C4-2B (cell line): ENCODE results near the gene SLC35B4.
A peak's percentile ranks its signal among the peaks of the same experiment; 100 is the strongest.

Experiments
- H3K27ac ChIP-seq: fragments of 450-650 bp; 2 replicates; pipeline ENCODE4 v1.5.1; 2017
- ZFX ChIP-seq: fragments of 450-650 bp; IDR thresholded peaks from 2 replicates; pipeline ENCODE4 v1.6.1; 2017
- TF ChIP-seq, protein P1 (sequence below): fragments of 450-650 bp; conservative IDR thresholded peaks from 2 replicates; pipeline ENCODE4 v1.5.1; 2017; ENCODE audit warnings: mild to moderate bottlenecking

SLC35B4 gene, protein sequence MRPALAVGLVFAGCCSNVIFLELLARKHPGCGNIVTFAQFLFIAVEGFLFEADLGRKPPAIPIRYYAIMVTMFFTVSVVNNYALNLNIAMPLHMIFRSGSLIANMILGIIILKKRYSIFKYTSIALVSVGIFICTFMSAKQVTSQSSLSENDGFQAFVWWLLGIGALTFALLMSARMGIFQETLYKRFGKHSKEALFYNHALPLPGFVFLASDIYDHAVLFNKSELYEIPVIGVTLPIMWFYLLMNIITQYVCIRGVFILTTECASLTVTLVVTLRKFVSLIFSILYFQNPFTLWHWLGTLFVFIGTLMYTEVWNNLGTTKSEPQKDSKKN

DNA sequence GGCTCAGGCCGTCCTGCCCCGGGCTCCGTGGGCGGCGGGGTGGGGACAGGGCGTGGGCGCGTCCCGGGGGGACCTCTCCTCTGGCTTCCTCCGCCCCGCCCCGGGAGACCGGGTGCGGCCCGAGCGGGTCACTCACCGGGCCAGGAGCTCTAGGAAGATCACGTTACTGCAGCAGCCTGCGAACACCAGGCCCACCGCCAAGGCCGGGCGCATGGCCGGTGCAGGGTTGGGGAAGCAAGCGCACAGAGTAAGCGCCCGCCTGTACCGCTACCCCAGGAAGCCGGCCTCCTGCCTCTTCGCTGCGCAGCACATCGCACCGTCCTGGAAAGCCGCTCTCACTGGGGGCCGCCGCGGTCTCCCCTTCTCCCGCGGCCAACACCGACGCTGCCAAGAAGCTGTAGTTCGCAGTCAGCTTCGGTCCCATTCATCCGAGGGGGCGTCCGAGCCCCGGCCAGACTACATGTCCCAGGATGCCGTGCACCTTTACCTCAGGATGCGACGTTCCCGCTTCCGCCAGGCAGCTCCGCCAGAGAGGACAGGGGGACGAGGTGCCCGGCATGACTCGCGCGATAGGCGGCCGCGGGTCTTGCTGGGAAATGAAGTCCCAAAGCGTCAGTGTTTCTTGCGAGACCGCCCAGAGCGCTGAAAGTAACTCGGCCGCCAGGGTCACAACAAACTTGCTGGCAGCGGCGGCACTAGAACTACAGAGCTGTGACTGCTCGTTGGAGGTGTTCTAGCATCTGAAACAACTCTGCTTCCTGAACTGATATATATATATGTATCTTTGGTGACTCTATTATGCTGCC, at the start of gene SLC35B4:
TSS of gene SLC35B4 (minus strand) at position 392 of the 806 bp plus-strand sequence. CDS start at position 213, 179 bp downstream.
- peak; percentile 96 for TF ChIP-seq ZFX
- TF ChIP-seq, protein P1, sequence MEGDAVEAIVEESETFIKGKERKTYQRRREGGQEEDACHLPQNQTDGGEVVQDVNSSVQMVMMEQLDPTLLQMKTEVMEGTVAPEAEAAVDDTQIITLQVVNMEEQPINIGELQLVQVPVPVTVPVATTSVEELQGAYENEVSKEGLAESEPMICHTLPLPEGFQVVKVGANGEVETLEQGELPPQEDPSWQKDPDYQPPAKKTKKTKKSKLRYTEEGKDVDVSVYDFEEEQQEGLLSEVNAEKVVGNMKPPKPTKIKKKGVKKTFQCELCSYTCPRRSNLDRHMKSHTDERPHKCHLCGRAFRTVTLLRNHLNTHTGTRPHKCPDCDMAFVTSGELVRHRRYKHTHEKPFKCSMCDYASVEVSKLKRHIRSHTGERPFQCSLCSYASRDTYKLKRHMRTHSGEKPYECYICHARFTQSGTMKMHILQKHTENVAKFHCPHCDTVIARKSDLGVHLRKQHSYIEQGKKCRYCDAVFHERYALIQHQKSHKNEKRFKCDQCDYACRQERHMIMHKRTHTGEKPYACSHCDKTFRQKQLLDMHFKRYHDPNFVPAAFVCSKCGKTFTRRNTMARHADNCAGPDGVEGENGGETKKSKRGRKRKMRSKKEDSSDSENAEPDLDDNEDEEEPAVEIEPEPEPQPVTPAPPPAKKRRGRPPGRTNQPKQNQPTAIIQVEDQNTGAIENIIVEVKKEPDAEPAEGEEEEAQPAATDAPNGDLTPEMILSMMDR: no peak; the same call in 1 of the 2 replicates
- peak within 1 kb of the TSS; percentile 82 for H3K27ac ChIP-seq

DNA sequence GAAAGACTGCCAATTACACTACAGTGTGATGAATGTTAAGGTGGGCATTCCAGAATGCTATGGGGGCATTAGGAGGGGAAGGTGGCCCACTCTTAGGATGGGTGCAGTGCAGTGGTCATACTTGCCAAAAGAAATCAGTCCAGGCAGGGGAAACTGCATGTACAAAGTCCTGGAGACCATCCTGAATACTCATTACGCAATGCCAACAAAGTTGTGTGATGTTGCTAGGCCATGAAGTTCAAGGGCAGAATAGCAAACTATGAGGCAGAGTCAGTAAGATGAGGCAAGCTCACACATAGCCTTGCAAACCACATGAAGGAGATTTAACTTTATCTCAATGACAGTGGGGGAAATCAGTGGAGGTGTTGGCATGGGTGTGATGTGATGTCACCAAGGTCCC, 49.8 kb upstream of the SLC35B4 start:
- no peak overlapping the region for H3K27ac ChIP-seq
- TF ChIP-seq, protein P1: no peak
- no peak for TF ChIP-seq ZFX

DNA sequence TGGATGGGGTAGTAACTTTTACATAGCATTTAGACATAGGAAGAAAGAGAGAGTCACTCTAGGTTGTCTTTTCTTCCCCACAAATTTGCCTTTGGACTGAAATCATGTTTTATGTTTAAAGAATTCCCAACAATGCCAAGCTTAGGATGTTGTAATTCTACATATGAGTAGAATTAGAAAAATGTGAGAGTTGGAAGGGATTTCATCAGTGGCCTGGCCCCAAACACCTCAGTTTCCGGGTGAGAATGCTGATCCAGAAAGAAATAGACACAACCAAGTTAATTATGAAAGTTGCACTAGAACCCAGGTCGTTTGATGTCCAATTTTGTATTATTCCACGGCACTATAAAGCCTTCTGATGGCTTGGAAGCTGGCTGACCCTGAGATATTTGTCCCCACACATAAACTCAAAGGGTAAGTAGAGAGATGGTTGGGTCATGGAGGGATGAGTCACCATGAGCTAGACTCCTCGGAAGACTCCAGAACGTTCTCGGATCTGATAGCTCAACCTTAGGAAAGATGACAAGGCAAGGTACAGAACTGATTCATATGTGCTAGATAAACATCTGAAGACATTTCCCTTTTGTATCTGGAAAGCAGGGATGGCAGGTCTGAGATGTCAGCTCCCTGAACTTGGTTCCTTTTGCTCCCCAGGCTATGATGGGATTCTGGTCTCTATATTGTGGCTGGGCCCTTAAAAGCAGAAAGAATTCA, 48.8 kb upstream of the SLC35B4 start:
- no peak for TF ChIP-seq ZFX
- TF ChIP-seq, protein P1: no peak
- H3K27ac ChIP-seq: no peak overlapping the region

DNA sequence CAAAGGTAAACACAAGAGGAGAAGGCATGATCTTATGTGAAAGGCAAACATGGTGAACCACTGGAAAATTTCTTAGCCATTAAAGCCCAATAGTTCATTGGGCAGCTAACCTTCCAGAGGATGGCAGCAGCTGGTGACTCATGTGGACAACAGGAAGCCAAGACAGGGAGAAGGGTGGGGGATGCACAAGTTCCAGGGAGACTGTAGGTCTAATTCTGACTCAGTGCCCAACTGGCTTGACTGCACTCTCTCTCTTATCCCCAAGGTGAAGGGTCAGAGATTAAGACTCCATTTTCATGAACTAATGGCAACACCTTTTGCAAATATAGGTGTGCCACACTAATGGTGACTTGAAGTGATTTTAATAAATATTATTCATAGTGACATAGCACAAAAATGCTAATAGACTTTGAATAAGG, 47.9 kb upstream of the SLC35B4 start:
- TF ChIP-seq, protein P1: no peak
- no peak for TF ChIP-seq ZFX
- H3K27ac ChIP-seq: no peak overlapping the region

DNA sequence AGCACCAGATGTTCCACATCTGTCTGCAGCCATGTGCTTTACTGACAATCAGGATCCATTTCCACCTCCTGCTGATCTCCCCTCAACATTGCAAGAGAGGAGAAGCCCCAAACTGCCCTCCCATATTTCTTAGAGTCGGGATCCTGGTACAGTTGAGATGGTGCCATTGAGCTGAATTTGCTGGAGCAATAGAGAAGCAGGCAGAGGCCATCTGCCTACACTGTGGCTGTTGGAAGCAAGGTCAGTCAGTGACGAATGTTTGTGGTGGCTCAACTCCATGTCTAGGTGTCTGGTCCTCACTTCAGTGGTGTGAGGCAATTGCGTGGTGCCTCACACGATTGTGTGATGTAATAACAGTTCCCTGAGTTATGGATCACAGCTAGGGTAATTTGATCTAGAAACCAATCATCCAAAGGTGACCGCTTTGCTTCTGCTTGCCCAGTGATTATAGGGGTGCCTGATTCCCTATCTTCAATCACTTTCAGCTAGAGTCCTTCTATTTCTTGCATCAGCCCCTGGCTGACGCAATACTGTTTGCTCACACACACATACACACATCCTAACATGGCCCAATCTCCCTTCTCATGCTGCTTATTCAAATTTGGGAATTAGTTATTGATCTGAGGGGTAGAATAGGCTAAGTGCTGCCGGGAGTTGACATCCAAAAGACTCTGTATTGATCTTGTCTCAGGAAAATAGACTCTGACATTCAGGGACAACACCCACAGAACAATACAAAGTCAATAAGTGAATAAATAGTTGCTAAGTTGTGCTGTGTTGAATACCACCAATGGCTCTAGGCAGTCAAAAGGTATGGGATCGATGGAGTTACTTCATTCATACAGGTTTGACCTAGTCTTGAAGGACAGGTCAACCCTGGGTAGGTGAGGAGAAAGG, 46.1 kb upstream of the SLC35B4 start:
- TF ChIP-seq, protein P1: no peak
- no peak for TF ChIP-seq ZFX
- no peak overlapping the region for H3K27ac ChIP-seq

DNA sequence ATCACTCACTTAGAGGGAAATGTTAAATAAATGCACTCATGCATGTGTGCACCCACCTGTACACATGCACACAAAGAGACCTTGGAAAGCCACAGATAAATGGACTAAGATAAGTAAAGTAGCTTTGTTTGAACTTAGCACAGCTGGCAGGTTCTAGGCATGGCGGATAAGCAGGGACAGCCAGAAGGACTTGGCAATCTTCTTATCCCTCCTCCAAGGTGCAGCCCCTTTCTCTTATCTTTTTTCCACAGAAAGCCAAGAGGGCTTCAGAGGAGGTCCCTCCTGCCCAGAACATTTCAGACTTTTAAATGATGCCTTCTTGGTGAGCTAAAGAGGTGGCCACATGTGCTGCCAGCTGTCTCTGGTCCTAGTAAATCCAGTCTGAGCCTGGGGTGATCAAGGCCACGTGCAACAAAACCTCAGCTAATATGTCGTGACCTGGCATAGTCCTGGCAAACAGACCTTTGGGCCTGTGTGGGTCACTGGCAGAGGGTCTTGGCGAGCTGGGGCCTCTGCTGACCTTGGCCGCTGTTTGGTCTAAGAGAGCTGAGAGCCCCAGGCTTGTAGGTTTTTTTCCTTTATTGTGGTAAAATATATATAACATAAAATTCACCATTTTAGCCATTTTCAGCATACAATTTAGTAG, 43.2 kb upstream of the SLC35B4 start:
- TF ChIP-seq ZFX: no peak
- TF ChIP-seq, protein P1: no peak
- H3K27ac ChIP-seq: no peak overlapping the region
